ENCODE results near the gene TMC8. TPM values are rescaled to one million over a fixed set of nuclear protein-coding genes. Genes with fewer than 3 reads are reported as not detected.

TMC8 gene
- total RNA-seq, 2 donors from 2014 or later = 5.3 to 5.4 TPM

GRCh38 chr17:78151514-78152008 is 21.0 kb downstream of the TMC8 start:
- peak overlapping the region; percentile 84 for H3K27ac ChIP-seq
- DNase-seq = peak; percentile 89
- no peak overlapping the region for H3K4me3 ChIP-seq
- no peaks in the 10 kb centered on the region for H3K36me3 ChIP-seq
- no peaks in the 10 kb centered on the region for H3K27me3 ChIP-seq
- TF ChIP-seq, protein P1, sequence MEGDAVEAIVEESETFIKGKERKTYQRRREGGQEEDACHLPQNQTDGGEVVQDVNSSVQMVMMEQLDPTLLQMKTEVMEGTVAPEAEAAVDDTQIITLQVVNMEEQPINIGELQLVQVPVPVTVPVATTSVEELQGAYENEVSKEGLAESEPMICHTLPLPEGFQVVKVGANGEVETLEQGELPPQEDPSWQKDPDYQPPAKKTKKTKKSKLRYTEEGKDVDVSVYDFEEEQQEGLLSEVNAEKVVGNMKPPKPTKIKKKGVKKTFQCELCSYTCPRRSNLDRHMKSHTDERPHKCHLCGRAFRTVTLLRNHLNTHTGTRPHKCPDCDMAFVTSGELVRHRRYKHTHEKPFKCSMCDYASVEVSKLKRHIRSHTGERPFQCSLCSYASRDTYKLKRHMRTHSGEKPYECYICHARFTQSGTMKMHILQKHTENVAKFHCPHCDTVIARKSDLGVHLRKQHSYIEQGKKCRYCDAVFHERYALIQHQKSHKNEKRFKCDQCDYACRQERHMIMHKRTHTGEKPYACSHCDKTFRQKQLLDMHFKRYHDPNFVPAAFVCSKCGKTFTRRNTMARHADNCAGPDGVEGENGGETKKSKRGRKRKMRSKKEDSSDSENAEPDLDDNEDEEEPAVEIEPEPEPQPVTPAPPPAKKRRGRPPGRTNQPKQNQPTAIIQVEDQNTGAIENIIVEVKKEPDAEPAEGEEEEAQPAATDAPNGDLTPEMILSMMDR (IDR thresholded peaks at IDR 0.05) = no peak
- peaks cover 7% of the 10 kb centered on the region for H3K4me1 ChIP-seq
- no peaks in the 10 kb centered on the region for H3K9me3 ChIP-seq
- H3K9ac ChIP-seq (ENCODE audit: low read depth in 2 of 2, low read length in 2 of 2) = peak overlapping the region; percentile 35 to 68
- intact Hi-C loops (cut with DNase I) = no loop called here

GRCh38 chr17:78154903-78155811 is 24.6 kb downstream of the TMC8 start:
- peaks cover 4% of the 10 kb centered on the region for H3K4me1 ChIP-seq
- H3K9me3 ChIP-seq = no peaks in the 10 kb centered on the region
- DNase-seq = peak; percentile 68
- H3K27ac ChIP-seq = peak overlapping the region; percentile 47
- intact Hi-C loops (cut with DNase I) = no loop called here
- H3K36me3 ChIP-seq = no peaks in the 10 kb centered on the region
- TF ChIP-seq, protein P1 (IDR thresholded peaks at IDR 0.05) = no peak
- no peak overlapping the region for H3K4me3 ChIP-seq
- H3K27me3 ChIP-seq = no peaks in the 10 kb centered on the region
- H3K9ac ChIP-seq (ENCODE audit: low read depth in 2 of 2, low read length in 2 of 2) = peak overlapping the region in 1 of 2 donors; percentile 55

GRCh38 chr17:78159575-78160158 is 29.1 kb downstream of the TMC8 start:
- no peak for DNase-seq
- H3K36me3 ChIP-seq = no peaks in the 10 kb centered on the region

GRCh38 chr17:78163881-78164747 is 33.5 kb downstream of the TMC8 start:
- H3K9me3 ChIP-seq = no peaks in the 10 kb centered on the region
- no peak for DNase-seq
- TF ChIP-seq, protein P1 (IDR thresholded peaks at IDR 0.05) = no peak
- no peaks in the 10 kb centered on the region for H3K4me1 ChIP-seq
- H3K27ac ChIP-seq = no peak overlapping the region
- H3K27me3 ChIP-seq = no peaks in the 10 kb centered on the region
- H3K9ac ChIP-seq (ENCODE audit: low read depth in 2 of 2, low read length in 2 of 2) = no peak overlapping the region
- H3K4me3 ChIP-seq = no peak overlapping the region
- intact Hi-C loops (cut with DNase I) = no loop called here
- no peaks in the 10 kb centered on the region for H3K36me3 ChIP-seq

More at GRCh38 chr17:78159575-78160158, 29.1 kb downstream of the TMC8 start:
- no peaks in the 10 kb centered on the region for H3K27me3 ChIP-seq
- H3K4me1 ChIP-seq = peaks cover 4% of the 10 kb centered on the region
- TF ChIP-seq, protein P1 (IDR thresholded peaks at IDR 0.05) = no peak
- intact Hi-C loops (cut with DNase I) = no loop called here
- no peak overlapping the region for H3K4me3 ChIP-seq
- no peaks in the 10 kb centered on the region for H3K9me3 ChIP-seq
- H3K27ac ChIP-seq = no peak overlapping the region
- H3K9ac ChIP-seq (ENCODE audit: low read depth in 2 of 2, low read length in 2 of 2) = no peak overlapping the region
